Measurements from ENCODE around the gene GOLGB1.

DNA sequence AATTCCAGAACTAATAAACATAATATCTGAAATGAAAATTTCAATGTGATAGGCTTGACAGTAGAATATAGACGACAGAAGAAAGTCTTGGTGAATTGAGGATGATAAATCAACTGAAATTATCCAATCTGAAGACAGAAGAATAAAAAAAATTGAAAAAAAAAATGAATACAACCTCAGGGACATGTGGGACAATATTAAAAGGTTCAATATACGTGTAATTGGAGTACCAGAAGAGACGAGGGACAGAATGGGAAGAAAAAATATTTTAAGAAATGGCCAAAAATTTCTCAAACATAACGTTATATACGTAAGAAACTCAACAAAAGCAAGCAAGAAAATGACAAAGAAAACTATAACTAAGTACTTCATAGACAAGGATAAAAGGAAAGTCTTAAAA lies 45.6 kb downstream of the GOLGB1 start:
- TF ChIP-seq, protein P1, sequence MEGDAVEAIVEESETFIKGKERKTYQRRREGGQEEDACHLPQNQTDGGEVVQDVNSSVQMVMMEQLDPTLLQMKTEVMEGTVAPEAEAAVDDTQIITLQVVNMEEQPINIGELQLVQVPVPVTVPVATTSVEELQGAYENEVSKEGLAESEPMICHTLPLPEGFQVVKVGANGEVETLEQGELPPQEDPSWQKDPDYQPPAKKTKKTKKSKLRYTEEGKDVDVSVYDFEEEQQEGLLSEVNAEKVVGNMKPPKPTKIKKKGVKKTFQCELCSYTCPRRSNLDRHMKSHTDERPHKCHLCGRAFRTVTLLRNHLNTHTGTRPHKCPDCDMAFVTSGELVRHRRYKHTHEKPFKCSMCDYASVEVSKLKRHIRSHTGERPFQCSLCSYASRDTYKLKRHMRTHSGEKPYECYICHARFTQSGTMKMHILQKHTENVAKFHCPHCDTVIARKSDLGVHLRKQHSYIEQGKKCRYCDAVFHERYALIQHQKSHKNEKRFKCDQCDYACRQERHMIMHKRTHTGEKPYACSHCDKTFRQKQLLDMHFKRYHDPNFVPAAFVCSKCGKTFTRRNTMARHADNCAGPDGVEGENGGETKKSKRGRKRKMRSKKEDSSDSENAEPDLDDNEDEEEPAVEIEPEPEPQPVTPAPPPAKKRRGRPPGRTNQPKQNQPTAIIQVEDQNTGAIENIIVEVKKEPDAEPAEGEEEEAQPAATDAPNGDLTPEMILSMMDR (conservative IDR thresholded peaks at IDR 0.05; ENCODE audit: low read depth, low read length), result no peak
- TF ChIP-seq RAD21 (IDR thresholded peaks at IDR 0.05; ENCODE audit: low read length), result no peak
- TF ChIP-seq RCOR1 (IDR thresholded peaks at IDR 0.05; ENCODE audit: insufficient replicate concordance, low read length), result no peak
- TF ChIP-seq POLR2A (IDR thresholded peaks at IDR 0.05; ENCODE audit: low read depth, low read length), result no peak
